Measurements from ENCODE around the gene HDGF. TPM values are rescaled to one million over a fixed set of nuclear protein-coding genes. Genes with fewer than 3 reads are reported as not detected.

Gene HDGF
- total RNA-seq, 1 experiment from 2014 or later: 498 TPM

DNA sequence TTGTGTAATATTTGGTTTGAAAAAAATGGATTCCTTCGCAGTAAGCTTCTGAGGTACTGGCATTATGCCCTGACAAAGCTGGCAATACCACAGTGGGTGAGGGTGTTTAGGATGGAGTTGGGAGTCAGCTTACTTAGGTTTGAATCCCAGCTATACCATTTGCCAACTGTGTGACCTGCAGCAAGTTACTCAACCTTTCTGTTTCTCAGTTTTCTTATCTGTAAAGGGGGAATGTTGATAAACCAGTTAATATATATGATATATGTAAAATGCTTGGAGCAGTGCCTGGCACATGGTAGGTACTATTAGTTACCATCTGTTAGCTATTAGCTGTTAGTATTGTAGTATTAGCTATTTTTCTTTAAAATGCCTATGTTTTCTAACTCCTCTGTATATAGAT is 4.9 kb upstream of the HDGF start:
- TF ChIP-seq, protein P1, sequence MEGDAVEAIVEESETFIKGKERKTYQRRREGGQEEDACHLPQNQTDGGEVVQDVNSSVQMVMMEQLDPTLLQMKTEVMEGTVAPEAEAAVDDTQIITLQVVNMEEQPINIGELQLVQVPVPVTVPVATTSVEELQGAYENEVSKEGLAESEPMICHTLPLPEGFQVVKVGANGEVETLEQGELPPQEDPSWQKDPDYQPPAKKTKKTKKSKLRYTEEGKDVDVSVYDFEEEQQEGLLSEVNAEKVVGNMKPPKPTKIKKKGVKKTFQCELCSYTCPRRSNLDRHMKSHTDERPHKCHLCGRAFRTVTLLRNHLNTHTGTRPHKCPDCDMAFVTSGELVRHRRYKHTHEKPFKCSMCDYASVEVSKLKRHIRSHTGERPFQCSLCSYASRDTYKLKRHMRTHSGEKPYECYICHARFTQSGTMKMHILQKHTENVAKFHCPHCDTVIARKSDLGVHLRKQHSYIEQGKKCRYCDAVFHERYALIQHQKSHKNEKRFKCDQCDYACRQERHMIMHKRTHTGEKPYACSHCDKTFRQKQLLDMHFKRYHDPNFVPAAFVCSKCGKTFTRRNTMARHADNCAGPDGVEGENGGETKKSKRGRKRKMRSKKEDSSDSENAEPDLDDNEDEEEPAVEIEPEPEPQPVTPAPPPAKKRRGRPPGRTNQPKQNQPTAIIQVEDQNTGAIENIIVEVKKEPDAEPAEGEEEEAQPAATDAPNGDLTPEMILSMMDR (conservative IDR thresholded peaks at IDR 0.05): no peak
- TF ChIP-seq EZH2 (IDR thresholded peaks at IDR 0.05; ENCODE audit: low read depth): no peak
- peaks cover 26% of the 10 kb centered on the region; the same call in 1 of the 2 replicates for H3F3A ChIP-seq (ENCODE audit: insufficient read depth, low read depth)
- no peaks in the 10 kb centered on the region for H3K9me2 ChIP-seq (ENCODE audit: insufficient read depth)
- no peaks in the 10 kb centered on the region for H3K27me3 ChIP-seq (ENCODE audit: insufficient read depth, low read depth)
- H2AFZ ChIP-seq: no peak overlapping the region
- CTCF ChIA-PET: interaction anchor here (0.5 to 0.6 kb wide), 2 partner anchors 36 to 60 kb away, joined by 3 to 17 read pairs; no protein-coding TSS in a partner anchor
- H3K4me1 ChIP-seq (replicated peaks; ENCODE audit: insufficient read depth): peaks cover 10% of the 10 kb centered on the region
- POLR2A ChIA-PET (ENCODE audit: unreplicated experiment): no interaction called here
- no TSS peak for BruUV-seq (replicated peaks)
- H3K27ac ChIP-seq: no peak overlapping the region
- H3K9me3 ChIP-seq (ENCODE audit: insufficient read depth, low read depth): no peaks in the 10 kb centered on the region
- H3K79me2 ChIP-seq (ENCODE audit: low read depth): peaks cover 27% of the 10 kb centered on the region
- intact Hi-C loops (cut with micrococcal nuclease; ENCODE audit: unreplicated experiment): no loop called here
- H3K36me3 ChIP-seq (ENCODE audit: low read depth): no peaks in the 10 kb centered on the region
- H3K4me3 ChIP-seq: no peak overlapping the region
- no peak overlapping the region for H3K4me2 ChIP-seq
- no peak for DNase-seq
- no peaks in the 10 kb centered on the region for H4K20me1 ChIP-seq (ENCODE audit: insufficient read depth)

DNA sequence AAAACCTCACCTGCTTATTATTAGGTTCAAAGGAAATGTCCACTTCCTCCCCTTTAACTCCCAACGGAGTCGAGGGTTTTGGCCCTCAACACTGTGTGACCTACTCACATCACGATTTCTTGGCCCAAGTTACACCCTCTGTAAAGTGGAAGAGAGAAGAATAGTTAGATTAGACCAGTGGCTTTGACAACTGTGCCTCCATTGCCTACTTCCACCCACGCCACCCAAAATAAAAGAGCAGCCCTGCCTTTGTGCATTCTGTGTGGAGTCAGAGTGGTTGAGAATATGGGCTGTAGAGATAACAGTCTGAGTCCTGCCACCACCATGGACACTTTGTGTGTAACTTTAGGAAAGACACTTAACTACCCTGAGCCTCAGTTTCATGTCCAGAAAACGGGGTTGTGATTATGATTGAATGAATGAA is 4.1 kb upstream of the HDGF start:
- CTCF ChIA-PET: interaction anchor here (0.5 kb wide), 1 partner anchor 35 kb away, joined by 3 read pairs; no protein-coding TSS in a partner anchor
- H3K4me1 ChIP-seq (replicated peaks; ENCODE audit: insufficient read depth): peaks cover 10% of the 10 kb centered on the region
- H3K27ac ChIP-seq: no peak overlapping the region
- no peaks in the 10 kb centered on the region for H3K36me3 ChIP-seq (ENCODE audit: low read depth)
- H3F3A ChIP-seq (ENCODE audit: insufficient read depth, low read depth): peaks cover 26% of the 10 kb centered on the region; the same call in 1 of the 2 replicates
- POLR2A ChIA-PET (ENCODE audit: unreplicated experiment): no interaction called here
- TF ChIP-seq, protein P1 (conservative IDR thresholded peaks at IDR 0.05): no peak
- no peak for TF ChIP-seq EZH2 (IDR thresholded peaks at IDR 0.05; ENCODE audit: low read depth)
- H3K9me2 ChIP-seq (ENCODE audit: insufficient read depth): no peaks in the 10 kb centered on the region
- no peaks in the 10 kb centered on the region for H4K20me1 ChIP-seq (ENCODE audit: insufficient read depth)
- no TSS peak for BruUV-seq (replicated peaks)
- no peak overlapping the region for H3K4me3 ChIP-seq
- H2AFZ ChIP-seq: no peak overlapping the region
- no peaks in the 10 kb centered on the region for H3K27me3 ChIP-seq (ENCODE audit: insufficient read depth, low read depth)
- H3K79me2 ChIP-seq (ENCODE audit: low read depth): peaks cover 34% of the 10 kb centered on the region
- intact Hi-C loops (cut with micrococcal nuclease; ENCODE audit: unreplicated experiment): no loop called here
- H3K9me3 ChIP-seq (ENCODE audit: insufficient read depth, low read depth): no peaks in the 10 kb centered on the region
- DNase-seq: no peak
- no peak overlapping the region for H3K4me2 ChIP-seq

DNA sequence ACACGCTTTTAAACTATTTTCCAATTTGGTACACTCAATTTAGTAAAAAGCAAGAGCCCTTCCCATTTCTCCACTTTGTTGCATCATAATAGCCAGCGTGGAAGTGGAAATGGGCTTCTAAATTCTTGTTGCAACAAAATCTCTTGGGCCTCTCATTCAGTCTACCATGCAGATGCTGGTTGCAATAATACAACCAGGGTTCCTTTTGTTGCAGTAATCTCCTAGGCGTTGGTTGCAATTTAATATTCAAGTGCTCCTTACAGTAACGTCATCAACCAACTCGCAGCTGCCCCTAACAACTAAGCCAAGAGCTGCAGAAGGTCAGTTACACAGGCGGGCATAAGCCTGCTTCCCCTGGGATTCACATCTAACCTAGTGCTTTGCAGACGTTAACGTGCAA is 2.7 kb upstream of the HDGF start:
- no peak for TF ChIP-seq EZH2 (IDR thresholded peaks at IDR 0.05; ENCODE audit: low read depth)
- TF ChIP-seq, protein P1 (conservative IDR thresholded peaks at IDR 0.05): no peak
- H3K9me3 ChIP-seq (ENCODE audit: insufficient read depth, low read depth): no peaks in the 10 kb centered on the region
- peaks cover 48% of the 10 kb centered on the region for H3K79me2 ChIP-seq (ENCODE audit: low read depth)
- H3K4me2 ChIP-seq: no peak overlapping the region
- peaks cover 34% of the 10 kb centered on the region for H3F3A ChIP-seq (ENCODE audit: insufficient read depth, low read depth)
- H2AFZ ChIP-seq: no peak overlapping the region
- no peaks in the 10 kb centered on the region for H3K9me2 ChIP-seq (ENCODE audit: insufficient read depth)
- peaks cover 7% of the 10 kb centered on the region; the same call in 1 of the 2 replicates for H3K36me3 ChIP-seq (ENCODE audit: low read depth)
- H3K4me3 ChIP-seq: no peak overlapping the region
- no peaks in the 10 kb centered on the region for H4K20me1 ChIP-seq (ENCODE audit: insufficient read depth)
- ChIA-PET POLR2A (ENCODE audit: unreplicated experiment) (no interaction called here), CTCF (no interaction called here)
- intact Hi-C loops (cut with micrococcal nuclease; ENCODE audit: unreplicated experiment): no loop called here
- BruUV-seq (replicated peaks): no TSS peak
- peaks cover 10% of the 10 kb centered on the region for H3K4me1 ChIP-seq (replicated peaks; ENCODE audit: insufficient read depth)
- H3K27me3 ChIP-seq (ENCODE audit: insufficient read depth, low read depth): no peaks in the 10 kb centered on the region
- H3K27ac ChIP-seq: no peak overlapping the region
- DNase-seq: no peak

All from PC-9 (cell line).